Trophoblast cell (in vitro differentiated cells and primary cell): ENCODE measurements around the gene KLF3.
A peak's percentile ranks its signal among the peaks of the same experiment; 100 is the strongest.

ENCODE experiments used
- DNase-seq, 2 donors: peaks; one replicate each; pipeline ENCODE4 v3.0.0-alpha.2; 2016
- H2AFZ ChIP-seq: 2 replicates; pipeline ENCODE4 v1.6.1; 2013; ENCODE audit warnings: low read length, moderate library complexity, mild to moderate bottlenecking; ENCODE audit not compliant: insufficient read depth, poor library complexity
- H2AK5ac ChIP-seq: 2 replicates; pipeline ENCODE4 v1.6.1; 2013; ENCODE audit warnings: mild to moderate bottlenecking, low read length
- H2BK120ac ChIP-seq: 2 replicates; pipeline ENCODE4 v1.6.1; 2013; ENCODE audit warnings: low read length, mild to moderate bottlenecking, moderate library complexity; ENCODE audit not compliant: insufficient read depth, poor library complexity
- H2BK12ac ChIP-seq: 2 replicates; pipeline ENCODE4 v1.6.1; 2013; ENCODE audit warnings: mild to moderate bottlenecking, low read length, moderate library complexity
- H2BK5ac ChIP-seq: 2 replicates; pipeline ENCODE4 v1.6.1; 2013; ENCODE audit warnings: low read length, low read depth, moderate library complexity, mild to moderate bottlenecking; ENCODE audit not compliant: poor library complexity
- H3K14ac ChIP-seq: 2 replicates; pipeline ENCODE4 v1.6.1; 2013; ENCODE audit warnings: mild to moderate bottlenecking, low read length
- H3K18ac ChIP-seq: 2 replicates; pipeline ENCODE4 v1.6.1; 2013; ENCODE audit warnings: mild to moderate bottlenecking, low read length
- H3K23ac ChIP-seq: 2 replicates; pipeline ENCODE4 v1.6.1; 2013; ENCODE audit warnings: low read length
- H3K27ac ChIP-seq: 2 replicates; pipeline ENCODE4 v1.5.1; 2013; ENCODE audit warnings: low read depth, mild to moderate bottlenecking, inconsistent platforms, low read length, moderate library complexity
- H3K27me3 ChIP-seq: 2 replicates; pipeline ENCODE4 v1.6.1; 2013; ENCODE audit warnings: inconsistent platforms, mild to moderate bottlenecking, low read length, moderate library complexity; ENCODE audit not compliant: insufficient read depth
- H3K36me3 ChIP-seq, 2 experiments: 1 replicate in 1 of 2; 2 replicates in 1 of 2; pipeline ENCODE4 v1.6.1; 2013; ENCODE audit warnings: low read length in 2 of 2, mild to moderate bottlenecking in 2 of 2, moderate library complexity in 1 of 2; ENCODE audit not compliant: insufficient read depth in 2 of 2, control insufficient read depth in 1 of 2
- H3K4ac ChIP-seq: 2 replicates; pipeline ENCODE4 v1.6.1; 2013; ENCODE audit warnings: low read depth, mild to moderate bottlenecking, low read length, moderate library complexity
- H3K4me1 ChIP-seq, 2 experiments: 1 replicate in 1 of 2; 2 replicates in 1 of 2; pipeline ENCODE4 v1.6.1; 2013; ENCODE audit warnings: low read length in 2 of 2, mild to moderate bottlenecking in 2 of 2, moderate library complexity in 1 of 2; ENCODE audit not compliant: insufficient read depth in 2 of 2, control insufficient read depth in 1 of 2
- H3K4me2 ChIP-seq: 2 replicates; pipeline ENCODE4 v1.6.1; 2013; ENCODE audit warnings: inconsistent platforms, mild to moderate bottlenecking, low read length, moderate library complexity
- H3K4me3 ChIP-seq: 2 replicates; pipeline ENCODE4 v1.5.1; 2013; ENCODE audit warnings: mild to moderate bottlenecking, low read depth, low read length, inconsistent platforms
- H3K79me1 ChIP-seq: one replicate; pipeline ENCODE4 v1.6.1; 2013; ENCODE audit warnings: low read length
- H3K79me2 ChIP-seq: 2 replicates; pipeline ENCODE4 v1.6.1; 2013; ENCODE audit warnings: low read length, mild to moderate bottlenecking; ENCODE audit not compliant: control insufficient read depth, insufficient read depth, poor library complexity
- H3K9ac ChIP-seq: 2 replicates; pipeline ENCODE4 v1.6.1; 2013; ENCODE audit warnings: mild to moderate bottlenecking, low read length
- H3K9me3 ChIP-seq: 2 replicates; pipeline ENCODE4 v1.6.1; 2013; ENCODE audit warnings: low read depth, mild to moderate bottlenecking, control low read depth, inconsistent platforms, low read length; ENCODE audit not compliant: insufficient read depth
- H4K12ac ChIP-seq: 2 replicates; pipeline ENCODE4 v1.6.1; 2013; ENCODE audit warnings: low read depth, mild to moderate bottlenecking, low read length, moderate library complexity
- H4K8ac ChIP-seq: 2 replicates; pipeline ENCODE4 v1.6.1; 2013; ENCODE audit warnings: low read depth, mild to moderate bottlenecking, low read length, moderate library complexity
- H4K91ac ChIP-seq: one replicate; pipeline ENCODE4 v1.6.1; 2013; ENCODE audit warnings: low read depth, mild to moderate bottlenecking, low read length, moderate library complexity
- WGBS: extraction: QIAGEN DNeasy Blood & Tissue Kit; methylation state at CpG from one replicate; pipeline ENCODE4 v1.1.7; 2013; ENCODE audit warnings: missing lambda C conversion rate; ENCODE audit not compliant: insufficient read length, insufficient coverage; ENCODE audit errors: extremely low coverage; 5-methylcytosine and 5-hydroxymethylcytosine counted together

Gene KLF3

DNA sequence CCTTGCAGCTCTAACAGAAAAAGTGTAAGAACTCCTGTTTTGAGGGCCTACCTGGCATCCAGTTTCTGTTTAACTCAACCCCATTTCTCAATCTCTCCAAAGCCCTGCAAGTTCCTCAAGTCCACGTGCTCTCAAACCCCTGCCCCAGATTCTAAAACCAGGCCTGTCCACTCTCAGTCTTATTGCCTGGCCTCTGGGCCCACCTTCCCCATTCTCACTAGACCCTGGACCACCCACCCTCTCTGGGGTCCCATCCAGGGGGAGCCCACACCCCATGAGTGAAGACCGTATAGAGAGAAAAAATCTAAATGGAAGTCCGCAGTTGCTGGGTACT, 60.4 kb downstream of the KLF3 start:
- H2AFZ ChIP-seq = no peak overlapping the region
- no peaks in the 10 kb centered on the region for H3K79me2 ChIP-seq
- WGBS = no CpG with 5 or more reads among the region's 3 CpGs
- H3K27me3 ChIP-seq = no peaks in the 10 kb centered on the region
- H3K4me3 ChIP-seq = no peak overlapping the region
- no peak overlapping the region for H2BK5ac ChIP-seq
- H2BK120ac ChIP-seq = no peak overlapping the region
- H4K12ac ChIP-seq = no peak overlapping the region
- H3K9ac ChIP-seq = no peak overlapping the region
- H3K9me3 ChIP-seq = peaks cover 2% of the 10 kb centered on the region
- no peak overlapping the region for H3K18ac ChIP-seq
- no peak overlapping the region for H2AK5ac ChIP-seq
- no peak overlapping the region for H3K4ac ChIP-seq
- no peak overlapping the region for H3K23ac ChIP-seq
- H4K91ac ChIP-seq = no peak overlapping the region
- peaks cover 2% of the 10 kb centered on the region for H3K79me1 ChIP-seq
- peak overlapping the region; percentile 21 for H3K4me2 ChIP-seq
- no peaks in the 10 kb centered on the region for H3K36me3 ChIP-seq
- no peak overlapping the region for H4K8ac ChIP-seq
- no peak overlapping the region for H3K14ac ChIP-seq
- H2BK12ac ChIP-seq = no peak overlapping the region
- no peak for DNase-seq
- H3K4me1 ChIP-seq = peaks cover 5 to 10% of the 10 kb centered on the region in 2 experiments
- no peak overlapping the region for H3K27ac ChIP-seq

DNA sequence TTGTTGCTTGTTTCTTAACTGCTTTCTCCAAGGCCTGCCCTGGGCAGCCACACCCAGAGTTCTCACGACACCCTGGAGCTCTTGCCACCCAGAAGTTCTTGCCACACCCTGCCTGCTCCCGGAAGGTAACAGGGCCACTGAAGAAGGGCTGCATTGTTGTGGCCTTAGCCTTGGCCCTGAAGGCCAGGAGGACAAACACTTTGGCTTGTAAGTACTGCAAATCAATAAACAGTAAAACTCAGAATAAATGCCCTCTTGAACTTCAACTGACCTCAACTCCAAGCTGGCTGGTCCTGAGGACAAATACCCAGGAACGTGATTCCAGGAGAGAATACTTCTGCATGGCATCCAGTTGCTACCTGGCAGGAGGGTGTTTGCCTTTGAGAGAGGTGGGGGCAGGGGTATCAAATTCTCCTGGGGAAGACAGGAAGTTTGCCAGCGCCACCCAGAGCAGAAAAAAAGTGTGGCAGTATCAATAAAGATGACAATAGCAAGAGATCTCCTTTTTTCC, 64.7 kb downstream of the KLF3 start:
- H4K12ac ChIP-seq = no peak overlapping the region
- H3K4ac ChIP-seq = no peak overlapping the region
- no peak overlapping the region for H3K4me2 ChIP-seq
- no peak overlapping the region for H2BK5ac ChIP-seq
- H3K36me3 ChIP-seq = no peaks in the 10 kb centered on the region
- peaks cover 5 to 7% of the 10 kb centered on the region in 2 experiments for H3K4me1 ChIP-seq
- H3K79me1 ChIP-seq = peaks cover 2% of the 10 kb centered on the region
- H2AK5ac ChIP-seq = no peak overlapping the region
- no peak overlapping the region for H2BK120ac ChIP-seq
- no peak overlapping the region for H3K4me3 ChIP-seq
- H2AFZ ChIP-seq = no peak overlapping the region
- no peak for DNase-seq
- H3K79me2 ChIP-seq = no peaks in the 10 kb centered on the region
- H3K27me3 ChIP-seq = no peaks in the 10 kb centered on the region
- H3K27ac ChIP-seq = no peak overlapping the region
- H4K8ac ChIP-seq = no peak overlapping the region
- no peak overlapping the region for H3K23ac ChIP-seq
- H2BK12ac ChIP-seq = no peak overlapping the region
- H3K18ac ChIP-seq = no peak overlapping the region
- no peak overlapping the region for H4K91ac ChIP-seq
- H3K9me3 ChIP-seq = peaks cover 10% of the 10 kb centered on the region
- no CpG with 5 or more reads among the region's 4 CpGs for WGBS
- H3K14ac ChIP-seq = no peak overlapping the region
- no peak overlapping the region for H3K9ac ChIP-seq

DNA sequence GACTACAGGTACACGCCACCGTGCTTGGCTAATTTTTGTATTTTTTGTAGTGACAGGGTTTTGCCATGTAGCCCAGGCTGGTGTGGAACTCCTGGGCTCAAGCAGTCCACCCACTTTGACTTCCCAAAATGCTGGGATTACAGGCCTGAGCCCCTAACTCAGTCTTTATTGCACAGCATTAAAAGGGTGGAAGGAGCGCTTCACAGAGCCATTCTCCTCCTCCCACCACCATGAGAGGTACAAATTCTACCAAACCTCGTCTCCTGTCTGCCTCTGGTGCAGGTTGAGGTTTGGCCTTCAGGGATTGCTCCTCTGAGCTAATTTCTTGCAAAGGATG, 66.5 kb downstream of the KLF3 start:
- Histone ChIP-seq H2BK12ac (no peak overlapping the region), H3K4me1 (no peaks in the 10 kb centered on the region), H3K79me2 (no peaks in the 10 kb centered on the region), H4K12ac (no peak overlapping the region), H4K8ac (no peak overlapping the region), H3K23ac (no peak overlapping the region), H3K36me3 (no peaks in the 10 kb centered on the region), H2AK5ac (no peak overlapping the region), H2BK120ac (no peak overlapping the region), H3K18ac (no peak overlapping the region), H3K27ac (no peak overlapping the region), H3K4me3 (no peak overlapping the region), H3K4ac (no peak overlapping the region), H3K9ac (no peak overlapping the region), H4K91ac (no peak overlapping the region), H3K14ac (no peak overlapping the region), H2AFZ (no peak overlapping the region), H3K4me2 (no peak overlapping the region), H2BK5ac (no peak overlapping the region), H3K9me3 (peaks cover 15% of the 10 kb centered on the region), H3K27me3 (no peaks in the 10 kb centered on the region), H3K79me1 (no peaks in the 10 kb centered on the region)
- DNase-seq = no peak
- WGBS = no CpG with 5 or more reads among the region's 4 CpGs

DNA sequence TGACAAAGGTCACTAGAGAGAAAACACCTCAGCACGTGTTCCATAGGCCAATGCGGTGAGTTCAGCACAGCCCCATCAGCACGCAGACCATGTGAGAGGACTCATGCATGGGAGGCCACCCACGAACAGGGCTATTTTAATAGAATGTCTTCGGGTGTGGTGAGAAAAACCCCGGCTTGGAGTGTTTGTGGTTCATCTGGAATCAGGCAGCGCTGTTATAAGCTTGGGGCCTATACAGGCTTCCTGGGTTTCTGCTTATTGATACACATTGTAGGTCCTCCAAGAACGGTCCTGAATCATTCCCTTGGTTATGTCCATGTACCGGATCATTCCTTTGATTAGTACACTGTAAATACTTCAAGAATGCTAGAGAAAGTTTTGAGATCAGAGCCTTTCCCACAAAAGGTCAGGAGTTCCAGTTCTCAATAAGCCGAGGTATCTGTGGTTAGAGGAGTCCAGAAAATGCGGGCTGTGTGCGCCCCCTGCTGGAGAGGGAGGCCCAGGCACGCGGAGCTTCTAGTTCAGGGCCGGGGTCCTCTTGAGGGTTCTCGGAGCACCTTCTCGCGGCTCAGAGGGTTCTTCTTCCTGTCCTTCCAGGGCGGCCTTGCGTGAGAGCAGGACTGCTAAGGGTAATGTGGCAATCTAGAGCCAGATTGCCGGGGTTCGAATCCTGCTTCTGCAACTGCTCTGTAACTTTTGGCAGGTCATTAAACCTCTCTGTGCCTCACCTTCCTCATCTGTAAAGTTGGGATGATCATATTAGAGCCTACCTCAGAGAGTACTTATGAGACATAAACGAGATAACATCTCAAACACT, 67.0 kb downstream of the KLF3 start:
- Histone ChIP-seq H2BK120ac (no peak overlapping the region), H2BK12ac (no peak overlapping the region), H2AFZ (no peak overlapping the region), H3K9me3 (peaks cover 15% of the 10 kb centered on the region), H4K91ac (no peak overlapping the region), H3K79me2 (no peaks in the 10 kb centered on the region), H4K8ac (no peak overlapping the region), H2AK5ac (no peak overlapping the region), H3K4me1 (no peaks in the 10 kb centered on the region), H2BK5ac (no peak overlapping the region), H3K23ac (no peak overlapping the region), H3K4ac (no peak overlapping the region), H3K18ac (no peak overlapping the region), H3K4me2 (no peak overlapping the region), H3K27me3 (no peaks in the 10 kb centered on the region), H3K9ac (no peak overlapping the region), H3K27ac (no peak overlapping the region), H3K79me1 (no peaks in the 10 kb centered on the region), H4K12ac (no peak overlapping the region), H3K14ac (no peak overlapping the region), H3K36me3 (no peaks in the 10 kb centered on the region), H3K4me3 (no peak overlapping the region)
- WGBS = no CpG with 5 or more reads among the region's 23 CpGs
- DNase-seq = peak; percentile 54 to 82
